GM10266 (cell line): Measurements from ENCODE around the gene MLST8.
A peak's percentile ranks its signal among the peaks of the same experiment; 100 is the strongest.

Experiments
- DNase-seq: peaks from one replicate; pipeline ENCODE4 v3.0.0; 2012; ENCODE audit errors: extremely low spot score
- CTCF ChIP-seq: IDR thresholded peaks from 2 replicates; pipeline ENCODE4 v1.5.1; 2012; ENCODE audit warnings: mild to moderate bottlenecking, low read depth; ENCODE audit not compliant: control insufficient read depth, insufficient read depth; ENCODE audit errors: missing control alignments

The MLST8 gene

GRCh38 chr16:2205104-2205966 is at the start of gene MLST8:
TSS of gene MLST8 (plus strand) at chr16:2205454. CDS start at chr16:2206086, 632 bp downstream.
- peak; percentile 8 for TF ChIP-seq CTCF
- DNase-seq: peak; percentile 99

GRCh38 chr16:2155977-2156848 is 49.0 kb upstream of the MLST8 start:
- no peak for DNase-seq
- TF ChIP-seq CTCF: no peak

- no peak for TF ChIP-seq CTCF
- DNase-seq: no peak
Measured at GRCh38 chr16:2156849-2157224, 48.4 kb upstream of the MLST8 start.

- no peak for DNase-seq
- no peak for TF ChIP-seq CTCF
Measured at GRCh38 chr16:2157480-2158261, 47.6 kb upstream of the MLST8 start.

GRCh38 chr16:2158262-2158638 is 47.0 kb upstream of the MLST8 start:
- no peak for DNase-seq
- no peak for TF ChIP-seq CTCF

- no peak for DNase-seq
- no peak for TF ChIP-seq CTCF
Measured at GRCh38 chr16:2159175-2159838, 45.9 kb upstream of the MLST8 start.
